Measurements from ENCODE around the gene GNAT2.

DNA sequence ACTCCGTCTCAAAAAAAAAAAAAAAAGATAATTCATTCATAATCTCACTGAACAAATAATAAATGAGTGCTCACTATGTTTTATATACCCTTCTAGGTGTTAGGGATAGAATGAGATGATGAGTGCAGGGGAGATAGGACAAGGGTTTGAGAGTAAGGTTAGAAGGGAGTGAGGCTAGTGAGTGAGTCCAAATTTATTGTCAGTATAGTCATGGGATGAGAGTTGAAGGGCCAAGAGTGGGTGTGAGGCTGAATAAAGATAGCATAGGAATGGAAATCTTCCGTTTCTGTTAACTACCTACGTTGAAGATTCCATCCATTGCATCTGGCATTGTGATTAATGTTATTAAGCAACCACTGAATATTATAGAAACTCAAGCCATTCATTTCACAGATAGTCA, 54.2 kb downstream of the GNAT2 start:
- TF ChIP-seq TAF1 (IDR thresholded peaks at IDR 0.05; ENCODE audit: borderline replicate concordance, low read depth, low read length) (no peak), POLR2A (IDR thresholded peaks at IDR 0.05; ENCODE audit: low read depth, low read length) (no peak)
